Uterus (tissue), 4 donors: ENCODE results near the gene GPR17. TPM values are rescaled to one million over a fixed set of nuclear protein-coding genes. Genes with fewer than 3 reads are reported as not detected.
A peak's percentile ranks its signal among the peaks of the same experiment; 100 is the strongest.

Experiments used
- DNase-seq, 2 donors: peaks; one replicate each; pipeline ENCODE4 v3.0.0-alpha.2; 2019 to 2020
- H3K27ac ChIP-seq, 2 donors: fragments of 200-600 bp; sonication (generic); 1 replicate in 1 of 2; 2 replicates in 1 of 2; pipeline ENCODE4 v1.5.1; 2016 to 2018
- H3K27me3 ChIP-seq, 2 donors: fragments of 200-600 bp; sonication (generic); one replicate each; pipeline ENCODE4 v1.5.1; 2018 to 2019; ENCODE audit warnings: control low read depth in 1 of 2
- H3K36me3 ChIP-seq, 2 donors: fragments of 200-600 bp; sonication (generic); one replicate each; pipeline ENCODE4 v1.5.1; 2019; ENCODE audit warnings: control low read depth in 1 of 2
- H3K4me1 ChIP-seq, 2 donors: fragments of 200-600 bp; sonication (generic); one replicate each; pipeline ENCODE4 v1.5.1; 2018 to 2019; ENCODE audit warnings: control low read depth in 1 of 2
- H3K4me3 ChIP-seq, 2 donors: fragments of 200-600 bp; sonication (generic); 1 replicate in 1 of 2; 2 replicates in 1 of 2; pipeline ENCODE4 v1.5.1; 2018 to 2019; ENCODE audit warnings: mild to moderate bottlenecking in 1 of 2
- H3K9me3 ChIP-seq, 2 donors: fragments of 200-600 bp; sonication (generic); one replicate each; pipeline ENCODE4 v1.5.1; 2019; ENCODE audit warnings: control low read depth in 1 of 2
- POLR2A ChIP-seq, 2 donors: fragments of 450-650 bp; IDR thresholded peaks; one replicate each; pipeline ENCODE4 v1.6.1; 2016; ENCODE audit warnings: antibody characterized with exemption in 2 of 2, mild to moderate bottlenecking in 1 of 2, moderate library complexity in 1 of 2
- intact Hi-C: fragments of 100-400 bp; cut with DNase I; formaldehyde crosslinking; loops from one replicate; pipeline ENCODE4 v1.15.1; 2023; ENCODE audit warnings: low total_unique reads
- total RNA-seq, 4 donors: library from RNA; depleted of rRNA in 3 of 4; stranded (reverse); fragments of >200 nt in 3 of 4; gene quantifications; one replicate each; pipeline versions ENCODE4 v1.1.0 to v1.2.4, GENCODE V29; 2014 to 2023
- TF ChIP-seq, protein P1 (sequence below), 4 experiments: fragments of 200-600 bp in 2 of 4; fragments of 450-650 bp in 2 of 4; sonication (generic) in 2 of 4; IDR thresholded peaks; one replicate each; pipeline ENCODE4 v1.5.1; 2016 to 2019; ENCODE audit warnings: antibody characterized with exemption in 4 of 4, mild to moderate bottlenecking in 2 of 4, moderate library complexity in 1 of 4
- donor health status: DM: yes; HTN: yes; CAD: no.

The GPR17 gene
- total RNA-seq, 4 donors from 2014 or later = 0.41 TPM; not detected in 3

- Histone ChIP-seq H3K4me1 (no peaks in the 10 kb centered on the region), H3K27me3 (no peaks in the 10 kb centered on the region), H3K36me3 (no peaks in the 10 kb centered on the region), H3K27ac (no peak overlapping the region), H3K9me3 (no peaks in the 10 kb centered on the region), H3K4me3 (no peak overlapping the region)
- intact Hi-C loops = no loop called here
- no peak for TF ChIP-seq POLR2A (IDR thresholded peaks at IDR 0.05)
- TF ChIP-seq, protein P1, sequence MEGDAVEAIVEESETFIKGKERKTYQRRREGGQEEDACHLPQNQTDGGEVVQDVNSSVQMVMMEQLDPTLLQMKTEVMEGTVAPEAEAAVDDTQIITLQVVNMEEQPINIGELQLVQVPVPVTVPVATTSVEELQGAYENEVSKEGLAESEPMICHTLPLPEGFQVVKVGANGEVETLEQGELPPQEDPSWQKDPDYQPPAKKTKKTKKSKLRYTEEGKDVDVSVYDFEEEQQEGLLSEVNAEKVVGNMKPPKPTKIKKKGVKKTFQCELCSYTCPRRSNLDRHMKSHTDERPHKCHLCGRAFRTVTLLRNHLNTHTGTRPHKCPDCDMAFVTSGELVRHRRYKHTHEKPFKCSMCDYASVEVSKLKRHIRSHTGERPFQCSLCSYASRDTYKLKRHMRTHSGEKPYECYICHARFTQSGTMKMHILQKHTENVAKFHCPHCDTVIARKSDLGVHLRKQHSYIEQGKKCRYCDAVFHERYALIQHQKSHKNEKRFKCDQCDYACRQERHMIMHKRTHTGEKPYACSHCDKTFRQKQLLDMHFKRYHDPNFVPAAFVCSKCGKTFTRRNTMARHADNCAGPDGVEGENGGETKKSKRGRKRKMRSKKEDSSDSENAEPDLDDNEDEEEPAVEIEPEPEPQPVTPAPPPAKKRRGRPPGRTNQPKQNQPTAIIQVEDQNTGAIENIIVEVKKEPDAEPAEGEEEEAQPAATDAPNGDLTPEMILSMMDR (IDR thresholded peaks at IDR 0.05) = no peak
- no peak for DNase-seq
Observed at GRCh38 chr2:127628767-127629614, 17.0 kb upstream of the GPR17 start.

DNA sequence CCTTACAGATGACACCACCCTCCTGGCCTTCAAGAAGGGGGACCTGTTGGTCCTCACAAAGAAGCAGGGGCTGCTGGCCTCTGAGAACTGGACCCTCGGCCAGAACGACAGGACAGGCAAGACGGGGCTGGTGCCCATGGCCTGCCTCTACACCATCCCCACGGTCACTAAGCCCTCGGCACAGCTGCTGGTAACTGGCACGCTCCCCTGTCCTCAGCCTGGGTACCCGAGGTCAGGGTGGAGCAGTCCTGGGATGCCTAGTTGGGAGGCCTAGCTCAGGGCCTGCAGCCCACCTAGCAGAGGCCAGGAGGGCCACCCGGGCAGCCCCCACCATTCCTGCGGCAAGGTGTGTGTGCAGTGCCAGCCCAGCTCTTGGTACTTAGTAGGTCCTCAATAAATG, 16.3 kb upstream of the GPR17 start:
- TF ChIP-seq POLR2A (IDR thresholded peaks at IDR 0.05) = no peak
- Histone ChIP-seq H3K27ac (no peak overlapping the region), H3K27me3 (no peaks in the 10 kb centered on the region), H3K9me3 (no peaks in the 10 kb centered on the region), H3K4me3 (no peak overlapping the region), H3K36me3 (no peaks in the 10 kb centered on the region), H3K4me1 (no peaks in the 10 kb centered on the region)
- intact Hi-C loops = no loop called here
- DNase-seq = no peak

DNA sequence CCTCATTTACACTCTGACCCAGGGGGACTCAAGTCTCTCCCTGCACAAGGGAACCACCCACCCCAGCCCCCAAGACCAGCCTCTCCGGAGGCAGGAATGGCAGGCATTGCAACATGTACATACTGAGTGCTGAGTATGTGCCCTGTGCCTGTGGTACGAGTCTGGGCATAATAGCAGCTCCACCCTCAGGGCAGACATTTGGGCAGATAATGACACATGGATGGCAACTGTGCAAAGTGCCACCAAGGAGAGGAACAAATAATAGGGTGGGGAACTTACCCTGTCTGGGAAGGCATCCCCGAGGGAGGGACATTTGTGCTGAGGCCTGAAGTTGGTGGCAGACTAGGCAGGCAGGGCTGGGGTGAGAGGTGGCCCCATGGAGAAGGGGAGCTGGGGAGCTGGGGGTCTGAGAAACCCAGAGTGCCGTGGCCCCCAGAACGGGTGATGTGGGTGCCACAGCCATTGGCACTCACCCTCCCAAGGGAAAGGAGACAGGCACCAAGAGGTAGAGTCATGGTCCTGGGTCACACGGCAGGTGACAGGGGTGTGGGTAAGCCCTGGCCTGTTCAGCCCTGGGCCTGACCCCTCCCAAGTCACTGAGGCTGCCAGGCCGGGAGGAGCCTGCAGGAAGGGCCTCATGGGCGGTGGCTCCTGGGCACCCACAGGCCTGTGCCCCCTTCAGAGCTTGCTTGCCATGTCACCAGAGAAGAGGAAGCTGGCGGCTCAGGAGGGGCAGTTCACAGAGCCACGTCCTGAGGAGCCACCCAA, 15.7 kb upstream of the GPR17 start:
- H3K36me3 ChIP-seq = no peaks in the 10 kb centered on the region
- no peaks in the 10 kb centered on the region for H3K9me3 ChIP-seq
- H3K4me3 ChIP-seq = no peak overlapping the region
- H3K4me1 ChIP-seq = no peaks in the 10 kb centered on the region
- intact Hi-C loops = no loop called here
- no peak overlapping the region for H3K27ac ChIP-seq
- no peaks in the 10 kb centered on the region for H3K27me3 ChIP-seq
- no peak for TF ChIP-seq POLR2A (IDR thresholded peaks at IDR 0.05)
- TF ChIP-seq, protein P1 (IDR thresholded peaks at IDR 0.05) = no peak
- DNase-seq = peak in 1 of 2 donors; percentile 28

- Histone ChIP-seq H3K27me3 (no peaks in the 10 kb centered on the region), H3K9me3 (no peaks in the 10 kb centered on the region), H3K4me1 (no peaks in the 10 kb centered on the region), H3K36me3 (no peaks in the 10 kb centered on the region), H3K4me3 (no peak overlapping the region), H3K27ac (no peak overlapping the region)
- no peak for DNase-seq
- no peak for TF ChIP-seq POLR2A (IDR thresholded peaks at IDR 0.05)
- TF ChIP-seq, protein P1 (IDR thresholded peaks at IDR 0.05) = no peak
- intact Hi-C loops = no loop called here
Observed at GRCh38 chr2:127630864-127631540, 15.0 kb upstream of the GPR17 start.

DNA sequence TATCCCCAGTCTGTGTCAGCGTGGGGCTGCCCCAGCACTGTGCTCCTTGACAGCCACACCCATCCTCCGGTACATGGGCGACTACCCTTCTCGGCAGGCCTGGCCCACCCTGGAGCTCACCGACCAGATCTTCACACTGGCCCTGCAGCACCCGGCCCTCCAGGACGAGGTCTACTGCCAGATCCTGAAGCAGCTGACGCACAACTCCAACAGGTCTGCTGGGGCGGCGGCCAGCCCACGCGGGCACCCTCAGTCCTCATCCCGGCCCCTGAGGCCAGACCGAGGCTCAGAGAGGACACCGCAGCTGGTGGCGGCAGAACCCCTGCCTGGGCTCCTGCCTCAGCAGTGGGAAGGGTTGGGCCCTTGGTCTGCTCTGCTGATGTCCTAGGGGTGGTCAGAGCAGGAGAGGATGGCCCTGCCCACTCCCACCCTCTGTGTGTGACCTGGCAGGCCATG, 14.4 kb upstream of the GPR17 start:
- Histone ChIP-seq H3K27me3 (no peaks in the 10 kb centered on the region), H3K4me1 (no peaks in the 10 kb centered on the region), H3K4me3 (no peak overlapping the region), H3K36me3 (no peaks in the 10 kb centered on the region), H3K9me3 (no peaks in the 10 kb centered on the region), H3K27ac (no peak overlapping the region)
- intact Hi-C loops = no loop called here
- DNase-seq = peak in 1 of 2 donors; percentile 29
- TF ChIP-seq, protein P1 (IDR thresholded peaks at IDR 0.05) = no peak
- no peak for TF ChIP-seq POLR2A (IDR thresholded peaks at IDR 0.05)
